RWPE2 (cell line): ENCODE results near the gene F3.

Experiments used
- ATAC-seq: fragments of 200-7000 bp; cut with Tn5 transposase; 3 replicates; pipeline ENCODE4 v1.9.1; 2021; ENCODE audit warnings: low read depth
- DNase-seq: peaks from one replicate; pipeline ENCODE4 v3.0.0-alpha.2; 2020; ENCODE audit warnings: low spot score
- H3K27ac ChIP-seq: fragments of 450-650 bp; 2 replicates; pipeline ENCODE4 v1.5.1; 2017; ENCODE audit warnings: mild to moderate bottlenecking; ENCODE audit not compliant: poor library complexity, severe bottlenecking
- H3K27me3 ChIP-seq: fragments of 250-450 bp; sonication (Bioruptor Pico); 2 replicates; pipeline ENCODE4 v1.5.1; 2021; ENCODE audit warnings: mild to moderate bottlenecking, moderate library complexity; ENCODE audit not compliant: insufficient read depth, poor library complexity, severe bottlenecking
- H3K36me3 ChIP-seq: fragments of 250-450 bp; sonication (Bioruptor Pico); 2 replicates; pipeline ENCODE4 v1.5.1; 2020; ENCODE audit warnings: low read depth, mild to moderate bottlenecking, moderate library complexity
- H3K4me1 ChIP-seq: fragments of 250-450 bp; sonication (Bioruptor Pico); 2 replicates; pipeline ENCODE4 v1.5.1; 2021; ENCODE audit warnings: mild to moderate bottlenecking, moderate library complexity; ENCODE audit not compliant: insufficient read depth, poor library complexity, severe bottlenecking
- H3K4me3 ChIP-seq: fragments of 250-450 bp; sonication (Bioruptor Pico); 2 replicates; pipeline ENCODE4 v1.5.1; 2021; ENCODE audit warnings: mild to moderate bottlenecking, moderate library complexity; ENCODE audit not compliant: severe bottlenecking
- H3K9me3 ChIP-seq: fragments of 250-450 bp; sonication (Bioruptor Pico); 2 replicates; pipeline ENCODE4 v1.5.1; 2021; ENCODE audit warnings: mild to moderate bottlenecking, moderate library complexity; ENCODE audit not compliant: severe bottlenecking
- TF ChIP-seq, protein P1 (sequence below): fragments of 450-650 bp; IDR thresholded peaks from one replicate; pipeline ENCODE4 v1.5.1; 2017; ENCODE audit warnings: mild to moderate bottlenecking, moderate library complexity; ENCODE audit not compliant: poor library complexity, severe bottlenecking

The F3 gene

DNA sequence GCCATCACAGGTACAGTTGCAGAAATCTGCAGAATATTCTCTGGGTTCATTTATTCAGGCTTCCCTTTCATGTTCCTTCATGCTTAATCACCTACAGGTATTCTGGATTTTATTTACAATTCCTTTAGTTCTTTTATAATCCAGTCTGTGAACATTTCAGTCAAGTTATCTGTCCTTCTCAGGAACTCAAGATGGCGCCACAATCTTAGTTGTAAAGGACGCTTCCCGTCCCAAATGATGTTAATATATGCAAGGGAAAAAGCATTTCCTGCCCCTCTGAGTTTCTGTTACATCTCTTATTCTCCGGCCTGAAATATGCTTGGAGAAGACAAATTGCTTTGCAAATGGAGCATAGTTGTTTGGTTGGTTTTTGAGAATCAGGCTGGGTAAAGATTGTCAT lies 19.3 kb downstream of the F3 start:
- H3K36me3 ChIP-seq = no peaks in the 10 kb centered on the region
- ATAC-seq (no peak), DNase-seq (no peak)
- no peaks in the 10 kb centered on the region for H3K9me3 ChIP-seq
- no peak overlapping the region for H3K4me3 ChIP-seq
- no peaks in the 10 kb centered on the region for H3K27me3 ChIP-seq
- H3K4me1 ChIP-seq = peaks cover 4% of the 10 kb centered on the region
- TF ChIP-seq, protein P1, sequence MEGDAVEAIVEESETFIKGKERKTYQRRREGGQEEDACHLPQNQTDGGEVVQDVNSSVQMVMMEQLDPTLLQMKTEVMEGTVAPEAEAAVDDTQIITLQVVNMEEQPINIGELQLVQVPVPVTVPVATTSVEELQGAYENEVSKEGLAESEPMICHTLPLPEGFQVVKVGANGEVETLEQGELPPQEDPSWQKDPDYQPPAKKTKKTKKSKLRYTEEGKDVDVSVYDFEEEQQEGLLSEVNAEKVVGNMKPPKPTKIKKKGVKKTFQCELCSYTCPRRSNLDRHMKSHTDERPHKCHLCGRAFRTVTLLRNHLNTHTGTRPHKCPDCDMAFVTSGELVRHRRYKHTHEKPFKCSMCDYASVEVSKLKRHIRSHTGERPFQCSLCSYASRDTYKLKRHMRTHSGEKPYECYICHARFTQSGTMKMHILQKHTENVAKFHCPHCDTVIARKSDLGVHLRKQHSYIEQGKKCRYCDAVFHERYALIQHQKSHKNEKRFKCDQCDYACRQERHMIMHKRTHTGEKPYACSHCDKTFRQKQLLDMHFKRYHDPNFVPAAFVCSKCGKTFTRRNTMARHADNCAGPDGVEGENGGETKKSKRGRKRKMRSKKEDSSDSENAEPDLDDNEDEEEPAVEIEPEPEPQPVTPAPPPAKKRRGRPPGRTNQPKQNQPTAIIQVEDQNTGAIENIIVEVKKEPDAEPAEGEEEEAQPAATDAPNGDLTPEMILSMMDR = peak; percentile 74
- H3K27ac ChIP-seq = no peak overlapping the region

DNA sequence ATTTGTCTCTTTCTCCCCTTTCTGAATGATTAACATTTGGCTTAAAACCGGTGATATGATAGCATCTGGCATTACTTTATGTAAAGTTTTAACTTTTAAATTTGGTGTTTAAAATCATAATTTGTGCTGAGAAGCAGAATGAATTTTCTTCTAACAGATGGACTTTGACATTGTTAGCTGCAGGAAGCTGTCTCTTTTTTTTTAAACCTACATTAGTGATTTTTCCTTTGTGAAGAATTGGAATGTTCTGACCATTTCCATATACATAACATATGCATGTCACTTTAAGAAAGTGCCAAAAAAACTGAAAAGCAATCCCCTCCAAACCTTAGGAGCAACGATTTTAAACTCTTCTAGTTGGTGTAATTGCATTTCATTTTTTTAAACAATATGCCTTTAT lies 22.2 kb downstream of the F3 start:
- Histone ChIP-seq H3K36me3 (0 out of 2 replicates have a peak, but pooled peaks cover 5% of the 10 kb centered on the region), H3K4me3 (no peak overlapping the region), H3K4me1 (peaks cover 4% of the 10 kb centered on the region), H3K27ac (no peak overlapping the region), H3K27me3 (no peaks in the 10 kb centered on the region), H3K9me3 (no peaks in the 10 kb centered on the region)
- TF ChIP-seq, protein P1 = no peak
- no peak for ATAC-seq
- DNase-seq = no peak

DNA sequence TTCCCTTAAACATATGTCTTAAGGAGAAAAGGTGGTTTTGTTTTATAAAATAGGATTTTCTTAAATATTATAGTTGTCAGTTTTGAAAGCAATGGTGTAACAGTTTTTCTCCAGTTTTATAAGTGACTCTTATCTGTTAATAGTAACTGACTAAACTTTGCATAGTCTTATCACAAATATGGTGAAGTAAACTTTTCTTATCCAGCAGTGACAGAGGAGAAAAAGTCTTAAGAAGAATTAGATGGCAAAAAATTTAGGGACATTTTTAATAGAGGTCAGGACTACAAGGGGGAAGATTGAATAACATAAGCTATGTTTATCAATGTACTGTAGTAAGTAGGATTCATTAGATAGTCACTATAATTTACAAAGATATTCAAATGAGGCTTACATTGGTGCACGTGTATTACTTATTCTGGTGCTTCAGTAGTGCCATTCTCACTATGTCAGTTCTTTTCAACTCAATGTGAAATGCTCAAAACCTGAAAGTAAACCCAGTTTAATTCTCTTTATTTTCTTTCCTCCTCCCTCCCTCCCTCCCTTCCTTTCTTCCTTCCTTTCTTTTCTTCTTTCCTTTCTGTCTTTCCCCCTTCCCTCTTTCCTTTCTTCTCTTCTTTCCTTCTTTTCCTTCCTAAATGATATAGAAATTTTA lies 26.1 kb downstream of the F3 start:
- Histone ChIP-seq H3K36me3 (0 out of 2 replicates have a peak, but pooled peaks cover 5% of the 10 kb centered on the region), H3K27ac (no peak overlapping the region), H3K9me3 (no peaks in the 10 kb centered on the region), H3K4me3 (no peak overlapping the region), H3K27me3 (no peaks in the 10 kb centered on the region), H3K4me1 (no peaks in the 10 kb centered on the region)
- TF ChIP-seq, protein P1 = no peak
- no peak for ATAC-seq
- DNase-seq = no peak

DNA sequence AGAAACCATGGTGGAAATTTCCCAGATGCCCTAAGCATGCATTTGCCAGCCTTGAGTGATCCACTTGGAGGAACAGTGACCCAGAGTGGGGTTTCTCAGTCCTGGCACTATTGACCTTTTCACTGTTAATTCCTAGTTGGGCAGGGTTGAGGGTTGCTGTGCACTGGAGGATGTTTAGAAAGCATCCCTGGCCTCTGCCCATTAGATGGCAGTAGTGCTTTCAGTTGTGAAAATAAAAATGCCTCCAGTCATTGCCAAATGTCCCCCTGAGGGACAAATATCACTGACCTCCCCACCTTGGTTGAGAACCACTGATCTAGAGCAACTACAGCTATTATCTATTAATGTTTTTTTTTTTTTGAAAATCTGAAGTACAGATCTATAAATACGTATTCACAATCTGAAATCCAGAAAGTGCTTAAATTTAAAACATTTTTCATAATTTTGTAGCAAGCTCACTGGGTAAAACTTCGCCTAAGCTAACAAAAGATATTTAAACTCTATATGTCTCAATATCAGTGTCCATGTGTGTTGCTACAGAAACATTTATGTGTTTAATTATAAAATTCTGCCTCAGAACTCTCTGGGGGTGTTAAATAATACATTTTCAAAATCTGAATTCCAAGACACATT lies 27.3 kb downstream of the F3 start:
- ATAC-seq (peak; percentile 71; the same call in 2 of the 3 replicates), DNase-seq (no peak)
- no peak overlapping the region for H3K27ac ChIP-seq
- H3K27me3 ChIP-seq = no peaks in the 10 kb centered on the region
- H3K36me3 ChIP-seq = 0 out of 2 replicates have a peak, but pooled peaks cover 5% of the 10 kb centered on the region
- no peak overlapping the region for H3K4me3 ChIP-seq
- TF ChIP-seq, protein P1 = peak; percentile 90
- no peaks in the 10 kb centered on the region for H3K9me3 ChIP-seq
- no peaks in the 10 kb centered on the region for H3K4me1 ChIP-seq

DNA sequence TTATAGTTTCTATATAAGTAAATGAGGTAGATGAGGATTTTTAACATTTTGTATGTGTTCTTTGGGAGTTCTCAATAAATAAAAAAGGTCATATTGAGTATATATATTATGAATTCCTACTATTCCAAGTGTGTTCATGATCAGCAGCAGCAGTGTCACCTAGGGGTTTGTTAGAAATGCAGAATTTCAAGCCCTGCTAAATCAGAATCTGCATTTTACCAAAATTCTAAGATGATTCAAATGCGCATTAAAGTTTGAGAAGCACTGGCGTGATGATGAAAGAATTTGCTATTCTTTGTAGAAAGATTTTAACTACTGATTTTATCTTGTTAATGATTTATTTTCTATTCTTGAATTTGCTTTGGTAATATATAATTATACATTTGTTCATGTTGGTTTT lies 28.7 kb downstream of the F3 start:
- no peak overlapping the region for H3K27ac ChIP-seq
- H3K9me3 ChIP-seq = no peaks in the 10 kb centered on the region
- DNase-seq (no peak), ATAC-seq (no peak)
- TF ChIP-seq, protein P1 = no peak
- H3K4me1 ChIP-seq = no peaks in the 10 kb centered on the region
- H3K27me3 ChIP-seq = no peaks in the 10 kb centered on the region
- H3K4me3 ChIP-seq = no peak overlapping the region
- 0 out of 2 replicates have a peak, but pooled peaks cover 5% of the 10 kb centered on the region for H3K36me3 ChIP-seq
